ENCODE data around the gene TTC7B. TPM values are rescaled to one million over a fixed set of nuclear protein-coding genes. Genes with fewer than 3 reads are reported as not detected.

The TTC7B gene
- total and polyA plus RNA-seq, 2 of the 13 experiments (the other 11 are each of a cell fraction or from before 2014, with no cell fraction given): 1.3 to 3.2 TPM

- no peak for TF ChIP-seq SSRP1 (CRISPR knock-in tag; IDR thresholded peaks at IDR 0.05)
- TF ChIP-seq ZSCAN9 (CRISPR knock-in tag; IDR thresholded peaks at IDR 0.05; ENCODE audit: borderline replicate concordance): no peak
- no peak for TF ChIP-seq SATB2 (CRISPR knock-in tag; IDR thresholded peaks at IDR 0.05)
- no peak for TF ChIP-seq THAP8 (CRISPR knock-in tag; IDR thresholded peaks at IDR 0.05; ENCODE audit: borderline replicate concordance)
- TF ChIP-seq ZNF878 (CRISPR knock-in tag; IDR thresholded peaks at IDR 0.05): no peak
- TF ChIP-seq POGK (CRISPR knock-in tag; conservative IDR thresholded peaks at IDR 0.05): no peak
- no peak for TF ChIP-seq ZNF567 (CRISPR knock-in tag; IDR thresholded peaks at IDR 0.05; ENCODE audit: borderline replicate concordance)
These were observed 199.3 kb downstream of the TTC7B start (continued) for GRCh38 chr14:90616881-90617280.

DNA sequence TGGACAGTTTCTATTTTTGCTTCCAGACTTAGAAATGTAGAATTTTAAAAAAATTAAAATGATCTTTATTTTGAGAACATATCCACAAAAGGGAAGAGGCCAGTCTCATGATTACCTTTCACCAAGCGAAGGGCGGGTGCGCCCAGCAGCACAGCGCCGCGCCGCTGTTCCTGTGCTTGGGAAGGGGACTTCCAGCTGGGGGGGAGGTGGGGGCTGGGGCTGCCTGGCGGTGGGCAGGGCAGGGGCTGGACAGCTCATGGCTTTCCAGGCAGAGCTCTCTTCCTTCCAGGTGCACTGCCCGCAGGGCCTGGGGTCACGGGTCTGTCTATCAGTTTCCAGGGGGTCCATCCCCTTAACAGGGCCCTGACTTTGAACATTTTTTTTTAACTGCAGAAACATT, 199.9 kb downstream of the TTC7B start:
- Histone ChIP-seq H2AFZ (ENCODE audit: low read length) (no peak overlapping the region), H3K27me3 (ENCODE audit: control insufficient read depth in 1 of 2, insufficient read depth in 2 of 2, low read length in 2 of 2) (no peaks in the 10 kb centered on the region), H3K27ac (ENCODE audit: extremely low read length, insufficient read depth, low read length) (no peak overlapping the region), H3K4me1 (ENCODE audit: insufficient read depth, low read length) (no peaks in the 10 kb centered on the region), H3K9me3 (ENCODE audit: low read length) (no peaks in the 10 kb centered on the region), H3K9ac (ENCODE audit: insufficient read depth, low read depth, low read length) (no peak overlapping the region), H3K4me2 (ENCODE audit: low read depth, low read length) (no peak overlapping the region), H3K79me2 (ENCODE audit: insufficient read depth, low read length) (no peaks in the 10 kb centered on the region), H3K4me3 (replicated peaks in 1 of 3; ENCODE audit: insufficient read depth in 1 of 3, low read depth in 2 of 3, low read length in 3 of 3) (no peak overlapping the region), H4K20me1 (ENCODE audit: insufficient read depth, low read length) (no peaks in the 10 kb centered on the region), H3K36me3 (replicated peaks in 1 of 2; ENCODE audit: control insufficient read depth in 1 of 2, insufficient read depth in 2 of 2, low read length in 2 of 2) (no peaks in the 10 kb centered on the region)
- ATAC-seq: no peak
- WGBS (ENCODE audit: low lambda C conversion rate): 91% methylated on average over 9 of the region's 10 CpGs
- CTCF ChIA-PET (ENCODE audit: low intra/inter-chr PET ratio, low total read pairs): no interaction called here
- intact Hi-C loops (cut with micrococcal nuclease; ENCODE audit: unreplicated experiment): no loop called here
- in situ Hi-C loops (cut with HindIII; ENCODE audit: extremely low pct_ligation_motif_present, low pct_unique_long_range_greater_than_20kb): no loop called here
- POLR2A ChIA-PET: no interaction called here
- no TSS peak for BruUV-seq (replicated peaks)
- no peak for FAIRE-seq
- no peak for DNase-seq (ENCODE audit: low spot score)
- TF ChIP-seq TMF1 (CRISPR knock-in tag; IDR thresholded peaks at IDR 0.05; ENCODE audit: low read depth) (no peak), SRSF9 (IDR thresholded peaks at IDR 0.05; ENCODE audit: borderline replicate concordance, insufficient read depth, low read depth, low read length, poor library complexity, severe bottlenecking) (no peak), CENPX (CRISPR knock-in tag; IDR thresholded peaks at IDR 0.05) (no peak), ZBTB10 (CRISPR knock-in tag; IDR thresholded peaks at IDR 0.05; ENCODE audit: borderline replicate concordance) (no peak), ZFP36L2 (CRISPR knock-in tag; IDR thresholded peaks at IDR 0.05) (no peak), FOXA1 (IDR thresholded peaks at IDR 0.05) (no peak), FOXA1 (CRISPR knock-in tag; IDR thresholded peaks at IDR 0.05) (no peak), U2AF2 (IDR thresholded peaks at IDR 0.05; ENCODE audit: low read depth, low read length) (no peak), ZNF510 (CRISPR knock-in tag; IDR thresholded peaks at IDR 0.05; ENCODE audit: low read depth) (no peak)
- TF ChIP-seq, protein P1, sequence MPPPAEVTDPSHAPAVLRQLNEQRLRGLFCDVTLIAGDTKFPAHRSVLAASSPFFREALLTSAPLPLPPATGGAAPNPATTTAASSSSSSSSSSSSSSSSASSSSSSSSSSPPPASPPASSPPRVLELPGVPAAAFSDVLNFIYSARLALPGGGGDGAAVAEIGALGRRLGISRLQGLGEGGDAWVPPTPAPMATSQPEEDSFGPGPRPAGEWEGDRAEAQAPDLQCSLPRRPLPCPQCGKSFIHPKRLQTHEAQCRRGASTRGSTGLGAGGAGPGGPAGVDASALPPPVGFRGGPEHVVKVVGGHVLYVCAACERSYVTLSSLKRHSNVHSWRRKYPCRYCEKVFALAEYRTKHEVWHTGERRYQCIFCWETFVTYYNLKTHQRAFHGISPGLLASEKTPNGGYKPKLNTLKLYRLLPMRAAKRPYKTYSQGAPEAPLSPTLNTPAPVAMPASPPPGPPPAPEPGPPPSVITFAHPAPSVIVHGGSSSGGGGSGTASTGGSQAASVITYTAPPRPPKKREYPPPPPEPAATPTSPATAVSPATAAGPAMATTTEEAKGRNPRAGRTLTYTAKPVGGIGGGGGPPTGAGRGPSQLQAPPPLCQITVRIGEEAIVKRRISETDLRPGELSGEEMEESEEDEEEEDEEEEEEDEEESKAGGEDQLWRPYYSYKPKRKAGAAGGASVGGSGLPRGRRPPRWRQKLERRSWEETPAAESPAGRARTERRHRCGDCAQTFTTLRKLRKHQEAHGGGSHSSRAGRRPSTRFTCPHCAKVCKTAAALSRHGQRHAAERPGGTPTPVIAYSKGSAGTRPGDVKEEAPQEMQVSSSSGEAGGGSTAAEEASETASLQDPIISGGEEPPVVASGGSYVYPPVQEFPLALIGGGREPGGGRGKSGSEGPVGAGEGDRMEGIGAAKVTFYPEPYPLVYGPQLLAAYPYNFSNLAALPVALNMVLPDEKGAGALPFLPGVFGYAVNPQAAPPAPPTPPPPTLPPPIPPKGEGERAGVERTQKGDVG (CRISPR knock-in tag; IDR thresholded peaks at IDR 0.05; ENCODE audit: borderline replicate concordance): no peak
